Measurements from ENCODE around the gene AGAP6.
A peak's percentile ranks its signal among the peaks of the same experiment; 100 is the strongest.
"Not testable (repeated sequence)": the region's sequence is repeated elsewhere in the genome, so short reads cannot be mapped to it uniquely, and the experiment has no call there.

AGAP6 gene

DNA sequence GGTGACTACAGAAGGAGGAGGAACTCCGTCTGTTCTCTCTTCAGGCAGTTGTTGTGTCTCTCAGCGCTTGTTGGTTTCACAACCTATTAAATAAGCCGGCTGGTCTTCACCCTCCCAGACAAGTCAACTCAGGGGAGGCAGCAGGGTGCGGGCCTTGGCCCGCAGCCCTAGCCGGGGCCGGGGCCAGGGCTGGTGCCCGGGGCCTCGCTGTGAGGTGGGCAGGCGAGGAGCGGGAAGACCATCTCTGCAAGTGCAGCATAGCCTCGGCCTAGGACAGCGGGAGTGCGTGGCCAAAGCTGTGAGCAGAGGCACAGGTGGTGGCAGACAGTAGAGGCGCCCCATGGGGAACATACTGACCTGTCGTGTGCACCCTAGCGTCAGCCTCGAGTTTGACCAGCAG is at the start of gene AGAP6:
AGAP6 (plus strand) TSS at position 31 of the 400 bp plus-strand sequence; CDS start at position 341, 310 bp downstream.
- not testable (repeated sequence) for DNase-seq

DNA sequence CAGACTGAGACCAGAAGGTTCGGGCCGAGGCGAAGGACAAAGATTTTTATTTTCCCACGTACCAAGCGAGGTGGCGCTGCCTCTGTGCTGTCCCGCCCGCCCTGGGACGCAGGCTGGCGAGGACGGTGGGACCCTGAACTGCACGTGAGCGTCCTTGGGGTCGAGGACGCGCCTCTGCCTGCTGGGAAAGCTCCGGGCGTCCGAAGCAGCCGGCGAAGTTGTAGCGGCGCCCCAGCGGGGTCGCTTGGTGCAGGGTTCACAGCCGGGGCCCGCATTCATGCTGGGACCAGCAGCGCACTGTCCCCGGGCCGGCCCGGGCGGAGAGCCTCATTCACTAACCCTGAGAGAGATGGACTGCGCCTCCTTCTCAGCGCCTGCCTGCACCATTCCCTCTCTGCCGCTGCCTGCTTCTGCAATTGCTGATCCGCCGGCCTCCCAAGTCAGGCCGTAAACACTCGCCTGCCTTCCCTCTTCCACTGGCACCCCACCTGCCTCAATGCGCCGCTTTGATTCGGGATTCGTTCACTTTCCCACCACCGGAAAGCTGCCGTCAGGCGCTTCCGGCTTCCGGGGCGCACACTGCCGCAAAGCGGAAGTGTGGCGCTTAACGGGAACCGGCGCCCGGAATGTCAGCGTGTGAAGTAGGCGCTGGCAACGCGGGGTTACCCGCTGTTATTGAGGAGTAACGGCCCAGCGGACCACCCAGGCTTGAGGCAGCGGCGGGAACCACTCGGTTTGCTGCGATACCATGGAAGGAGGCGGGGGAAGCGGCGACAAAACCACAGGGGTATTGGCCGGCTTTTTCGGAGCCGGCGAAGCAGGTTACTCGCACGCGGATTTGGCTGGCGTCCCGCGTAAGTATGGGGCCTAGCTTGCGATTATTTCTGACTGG is 46.5 kb upstream of the AGAP6 start, which contains the start of the genes PARG and TIMM23B:
PARG (minus strand) TSS at position 581 of the 892 bp plus-strand sequence; CDS start at position 279, 302 bp downstream.
TIMM23B (plus strand) TSS at position 607 of the 892 bp plus-strand sequence; CDS start at position 749, 142 bp downstream.
- DNase-seq = peak; percentile 92

DNA sequence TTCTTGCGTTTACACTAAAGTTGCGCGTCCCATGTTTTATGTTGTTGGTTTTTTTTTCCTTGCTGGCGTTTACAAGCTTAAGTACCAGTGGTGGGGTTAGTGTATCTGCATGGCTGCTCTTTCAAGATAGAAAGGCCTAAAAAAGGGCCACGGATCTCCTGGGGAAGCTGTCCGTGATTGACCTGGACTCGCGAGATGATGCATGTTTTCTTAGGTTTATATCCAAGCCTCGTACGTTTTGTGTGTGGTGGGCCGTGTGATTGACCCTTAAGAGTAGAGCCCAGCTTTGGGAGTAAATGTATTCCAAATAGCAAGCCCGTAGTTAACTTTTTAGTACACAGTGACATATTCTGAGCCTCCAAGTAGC is 45.9 kb upstream of the AGAP6 start:
- peak; percentile 20 for DNase-seq

DNA sequence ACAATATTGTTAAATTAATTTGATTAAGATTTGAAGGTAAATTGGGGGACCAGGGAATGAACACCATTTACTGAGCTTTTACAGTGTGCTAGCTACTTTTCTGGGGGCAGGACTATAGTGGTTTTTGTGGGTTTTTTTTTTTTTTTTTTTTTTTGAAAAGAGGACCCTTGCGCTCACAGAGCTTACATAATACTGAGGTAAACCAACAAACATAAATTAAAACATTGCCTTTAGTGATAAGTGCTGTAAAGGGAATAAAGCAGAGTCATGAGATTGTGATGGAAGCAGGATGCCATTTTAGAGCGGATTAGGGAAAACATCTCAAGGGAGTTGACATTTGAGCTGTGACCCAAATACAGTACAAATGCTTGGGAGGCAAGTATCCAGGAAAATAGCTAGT is 44.6 kb upstream of the AGAP6 start:
- peak; percentile 63 for DNase-seq

DNA sequence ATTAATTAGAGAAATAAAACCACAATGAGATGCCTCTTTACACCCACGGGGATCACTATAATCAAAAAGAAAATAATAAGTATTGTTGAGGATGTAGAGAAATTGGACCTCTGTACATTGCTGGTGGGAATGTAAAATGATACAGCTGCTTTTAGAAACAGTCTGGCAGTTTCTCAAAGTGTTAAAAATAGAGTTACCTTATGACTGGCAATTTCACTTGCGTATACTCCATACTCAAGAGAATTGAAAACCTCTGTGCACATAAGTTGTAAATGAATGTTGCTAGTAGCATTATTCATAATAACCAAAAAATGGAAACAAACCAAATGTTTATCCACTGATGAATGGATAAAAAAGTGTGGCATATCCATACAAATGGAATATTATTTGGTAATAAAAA is 40.1 kb upstream of the AGAP6 start:
- not testable (repeated sequence) for DNase-seq

DNA sequence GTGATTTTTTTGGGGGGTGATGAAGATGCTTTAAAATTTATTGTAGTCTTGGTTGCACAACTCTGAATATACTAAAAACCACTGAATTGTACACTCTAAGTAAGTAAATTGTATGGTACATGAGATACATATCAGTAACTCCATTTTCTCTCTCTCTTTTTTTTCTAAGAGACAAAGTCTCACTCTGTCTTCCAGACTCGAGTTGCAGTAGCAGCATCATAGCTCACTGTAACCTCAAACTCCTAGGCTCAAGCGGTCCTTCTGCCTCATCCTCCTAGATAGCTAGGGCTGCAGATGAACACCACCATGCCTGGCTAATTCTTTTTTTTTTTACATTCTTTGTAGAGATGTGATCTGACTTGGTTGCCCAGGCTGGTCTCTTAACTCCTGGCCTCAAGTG is 39.5 kb upstream of the AGAP6 start:
- DNase-seq = not testable (repeated sequence)

DNA sequence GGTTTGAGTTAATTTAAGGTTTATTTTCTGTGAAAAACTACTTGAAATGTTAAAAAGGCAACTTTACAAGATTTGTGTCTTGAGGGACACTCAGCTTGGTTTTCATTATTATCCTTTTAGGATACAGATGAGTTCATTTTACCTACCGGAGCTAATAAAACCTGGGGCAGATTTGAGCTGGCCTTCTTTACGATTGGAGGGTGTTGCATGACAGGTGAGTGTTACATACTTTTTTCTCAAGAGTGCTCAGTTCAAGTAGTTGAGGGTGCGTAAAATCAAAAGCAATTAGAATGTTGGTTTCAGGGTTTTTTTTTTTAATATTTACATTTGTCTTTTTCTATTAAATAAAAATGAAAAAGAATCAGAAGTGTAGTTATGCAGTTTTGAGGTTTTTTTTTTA is 36.2 kb upstream of the AGAP6 start:
- DNase-seq = not testable (repeated sequence)

DNA sequence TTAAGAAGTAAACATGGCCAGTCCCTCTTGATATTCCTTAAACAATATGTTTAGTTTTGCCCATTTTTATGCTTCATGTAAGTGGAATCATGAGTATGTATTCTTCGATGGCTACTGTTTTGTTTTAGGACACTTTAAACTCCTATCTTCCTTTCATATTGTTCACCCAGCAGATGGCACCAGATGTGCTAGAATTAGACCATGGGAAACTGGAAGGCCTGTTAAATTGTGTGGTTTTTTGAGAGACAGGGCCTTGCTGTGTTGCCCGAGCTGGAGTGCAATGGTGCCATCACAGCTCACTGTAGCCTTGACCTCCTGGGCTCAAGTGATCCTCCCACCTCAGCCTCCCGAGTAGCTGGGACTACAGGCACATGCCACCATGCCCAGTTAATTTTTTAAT is 35.1 kb upstream of the AGAP6 start:
- DNase-seq = peak; percentile 30

DNA sequence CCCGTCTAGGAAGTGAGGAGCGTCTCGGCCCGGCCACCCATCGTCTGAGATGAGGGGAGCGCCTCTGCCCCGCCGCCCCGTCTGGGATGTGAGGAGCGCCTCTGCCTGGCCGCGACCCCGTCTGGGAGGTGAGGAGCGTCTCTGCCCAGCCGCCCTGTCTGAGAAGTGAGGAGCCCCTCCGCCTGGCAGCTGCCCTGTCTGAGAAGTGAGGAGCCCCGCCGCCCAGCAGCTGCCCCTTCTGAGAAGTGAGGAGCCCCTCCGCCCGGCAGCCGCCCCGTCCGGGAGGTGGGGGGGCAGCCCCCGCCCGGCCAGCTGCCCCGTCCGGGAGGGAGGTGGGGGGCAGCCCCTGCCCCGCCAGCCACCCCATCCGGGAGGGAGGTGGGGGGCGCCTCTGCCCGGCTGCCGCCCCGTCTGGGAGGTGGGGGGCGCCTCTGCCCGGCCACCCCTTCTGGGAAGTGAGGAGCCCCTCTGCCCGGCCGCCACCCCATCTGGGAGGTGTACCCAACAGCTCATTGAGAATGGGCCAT is 17.8 kb upstream of the AGAP6 start:
- not testable (repeated sequence) for DNase-seq

DNA sequence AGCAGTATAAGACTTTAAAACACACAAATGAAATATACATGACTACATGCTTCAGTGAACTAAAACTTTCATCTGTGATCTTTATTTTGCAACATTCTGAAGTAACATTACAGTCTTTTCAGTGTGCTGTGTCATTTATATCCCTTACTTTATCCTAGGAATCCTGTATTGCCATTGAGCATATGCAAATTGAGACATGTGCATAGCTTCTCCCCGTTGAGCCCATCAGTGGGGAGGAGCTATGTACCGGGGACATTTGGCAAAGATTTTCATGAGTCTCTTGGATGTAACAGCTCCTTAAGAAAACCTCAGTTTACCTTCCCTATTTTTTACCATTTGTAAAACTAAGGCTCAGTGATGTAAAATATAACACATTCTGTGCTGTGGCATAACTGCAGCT is 16.7 kb upstream of the AGAP6 start:
- not testable (repeated sequence) for DNase-seq

DNA sequence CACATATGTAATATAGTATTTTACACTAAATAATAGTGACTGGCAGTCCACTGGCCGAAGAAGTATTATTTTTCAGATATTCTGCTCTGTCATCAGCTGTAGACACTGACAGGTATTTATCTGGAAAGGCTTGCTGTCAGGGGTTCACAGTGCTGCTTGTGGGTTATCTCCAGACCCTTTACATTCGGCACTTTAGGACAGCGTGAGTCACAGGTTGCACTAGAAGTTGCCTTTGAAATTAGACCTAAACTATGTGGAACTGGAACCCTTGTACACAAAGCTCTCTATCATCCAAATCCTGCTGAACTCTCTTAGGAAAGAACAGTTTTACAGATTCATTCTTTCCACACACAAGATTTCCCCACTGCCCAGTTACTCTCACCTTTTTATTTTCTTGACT is 16.1 kb upstream of the AGAP6 start:
- DNase-seq = not testable (repeated sequence)

DNA sequence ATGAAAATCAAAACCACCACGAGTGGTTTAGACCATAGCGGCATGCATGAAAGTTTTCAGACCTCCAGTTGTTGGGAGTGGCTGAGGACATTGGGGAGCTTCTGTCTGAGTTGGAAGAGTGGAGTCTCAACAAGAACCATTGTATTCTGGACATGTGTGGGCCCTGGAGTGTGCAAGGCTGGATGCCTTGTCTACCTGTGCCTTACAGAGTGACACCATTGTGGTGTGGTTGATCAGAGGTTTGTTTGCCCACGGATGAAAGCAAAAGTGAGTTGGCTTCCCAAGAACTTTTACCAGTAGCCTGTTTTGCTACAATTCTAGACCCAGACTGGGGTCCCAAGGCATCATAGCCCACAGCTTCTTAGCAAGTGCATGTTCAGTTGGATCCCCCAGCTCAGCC is 10.4 kb upstream of the AGAP6 start:
- DNase-seq = not testable (repeated sequence)

DNA sequence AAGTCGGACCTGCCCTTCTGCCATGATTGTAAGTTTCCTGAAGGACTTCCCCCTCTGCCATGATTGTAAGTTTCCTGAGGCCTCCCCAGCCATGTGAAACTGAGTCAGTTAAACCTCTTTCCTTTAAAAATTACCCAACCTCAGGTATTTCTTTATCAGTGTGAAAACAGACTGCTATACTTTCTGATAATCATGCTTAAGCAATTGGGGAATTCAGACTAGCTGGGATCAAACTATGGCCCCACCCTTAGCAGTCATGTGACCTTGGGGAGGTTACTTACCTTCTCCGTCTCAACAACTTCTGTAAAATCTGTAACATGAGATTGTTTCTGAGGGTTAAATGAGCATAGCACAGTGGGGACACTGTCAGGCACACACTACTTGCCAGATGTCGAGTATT is 999 bp upstream of the AGAP6 start:
- DNase-seq = not testable (repeated sequence)

DNA sequence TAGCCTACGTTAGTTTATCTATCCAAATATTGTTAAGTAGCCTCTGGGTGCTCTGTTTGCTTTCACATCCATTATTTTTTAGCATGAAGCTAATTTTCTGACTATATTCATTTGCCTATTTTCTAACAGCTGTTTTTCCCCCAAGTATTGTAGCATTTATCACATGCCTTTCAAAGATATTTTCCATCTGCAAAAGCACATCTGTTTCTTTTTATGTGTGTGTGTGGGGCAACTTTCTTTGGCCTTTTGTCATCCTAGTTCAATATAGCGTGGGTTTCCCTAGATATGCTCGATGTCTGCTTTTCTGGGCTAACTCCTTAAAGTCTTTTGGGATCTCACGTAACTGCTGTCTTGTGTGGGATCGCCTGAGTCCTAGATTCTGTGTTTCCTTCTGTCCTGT is 7.1 kb downstream of the AGAP6 start:
- not testable (repeated sequence) for DNase-seq

DNA sequence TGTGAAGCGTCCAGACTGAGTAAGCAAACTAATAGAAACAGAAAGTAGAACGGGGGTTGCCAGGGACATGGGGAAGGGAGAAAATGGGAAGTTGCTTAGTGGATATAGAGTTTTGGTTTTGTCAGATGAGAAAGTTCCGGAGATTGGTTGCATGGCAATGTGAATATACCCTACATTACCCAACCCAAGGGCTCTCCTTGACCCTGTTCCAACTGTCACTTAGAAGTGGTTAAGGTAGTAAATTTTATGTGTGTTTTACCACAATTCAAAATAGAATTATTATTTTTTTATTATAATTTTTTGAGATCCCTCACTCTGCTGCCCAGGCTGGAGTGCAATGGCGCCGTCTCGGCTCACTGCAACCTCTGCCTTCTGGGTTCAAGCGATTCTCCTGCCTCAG is 25.8 kb downstream of the AGAP6 start:
- peak; percentile 13 for DNase-seq

DNA sequence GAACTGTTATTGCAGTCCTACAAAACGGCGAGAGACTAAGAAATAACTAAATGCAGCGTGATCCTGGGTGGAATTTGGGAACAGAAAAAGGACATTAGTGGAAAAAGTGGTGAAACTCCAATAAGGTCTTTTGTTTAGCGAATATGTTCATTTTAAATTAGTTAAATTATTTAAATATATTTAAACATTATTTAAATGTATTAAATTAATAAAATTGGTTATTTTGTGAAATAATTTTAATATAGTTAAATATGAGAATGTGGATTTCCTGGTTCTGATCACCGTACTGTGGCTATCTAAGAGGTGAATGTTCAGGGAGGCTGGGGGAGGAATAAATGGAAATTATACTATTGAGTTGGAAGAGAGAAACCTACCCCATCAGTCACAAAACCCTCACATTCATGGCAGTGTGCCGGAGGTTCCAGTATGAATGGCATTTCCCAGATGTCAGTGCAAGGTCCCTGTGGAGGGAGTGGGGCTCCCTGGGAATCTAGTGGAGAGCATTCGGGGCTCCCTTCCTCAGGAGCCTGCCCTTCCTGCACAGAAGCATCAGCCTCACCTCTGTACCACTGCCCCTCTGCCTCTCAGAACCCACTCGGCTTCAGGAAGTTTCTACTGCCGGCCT is 27.5 kb downstream of the AGAP6 start:
- DNase-seq = not testable (repeated sequence)

DNA sequence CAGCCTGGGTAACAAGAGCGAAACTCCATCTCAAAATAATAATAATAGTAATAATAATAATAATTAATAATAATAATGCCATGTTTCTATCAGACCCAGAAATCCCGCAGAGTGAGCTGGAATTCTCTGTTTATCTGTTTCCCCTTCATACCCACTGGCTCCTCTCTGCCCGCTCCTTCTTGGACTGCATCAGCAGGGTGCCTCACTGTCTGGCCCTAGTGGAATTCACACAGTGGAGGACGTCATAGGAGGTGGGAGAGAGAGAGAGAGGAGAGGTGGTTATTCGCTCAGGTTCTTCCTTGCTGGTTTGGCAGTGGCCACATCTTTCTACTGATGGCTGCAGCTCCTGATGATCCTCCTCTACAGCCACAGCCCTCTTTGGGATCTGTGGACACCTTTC is 28.7 kb downstream of the AGAP6 start:
- DNase-seq = not testable (repeated sequence)

DNA sequence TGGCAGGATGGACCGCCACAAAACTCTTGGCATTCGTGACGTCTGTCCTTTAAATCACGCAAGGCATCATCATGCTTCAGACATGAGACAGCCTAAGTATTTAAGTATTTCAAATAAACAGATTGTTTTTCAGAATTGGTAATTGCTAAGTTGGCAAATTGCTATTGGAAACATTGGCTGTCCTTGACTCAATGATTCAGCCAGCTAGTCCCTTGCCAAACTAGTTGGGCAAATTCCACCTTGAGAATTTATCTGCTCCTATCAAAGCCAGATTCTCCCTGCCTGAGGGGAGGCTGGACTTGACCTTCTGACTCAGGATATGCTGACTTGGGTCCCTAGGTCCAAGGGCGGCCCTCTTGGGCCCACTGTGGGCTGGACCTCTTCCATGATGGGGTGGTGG is 29.4 kb downstream of the AGAP6 start:
- not testable (repeated sequence) for DNase-seq

DNA sequence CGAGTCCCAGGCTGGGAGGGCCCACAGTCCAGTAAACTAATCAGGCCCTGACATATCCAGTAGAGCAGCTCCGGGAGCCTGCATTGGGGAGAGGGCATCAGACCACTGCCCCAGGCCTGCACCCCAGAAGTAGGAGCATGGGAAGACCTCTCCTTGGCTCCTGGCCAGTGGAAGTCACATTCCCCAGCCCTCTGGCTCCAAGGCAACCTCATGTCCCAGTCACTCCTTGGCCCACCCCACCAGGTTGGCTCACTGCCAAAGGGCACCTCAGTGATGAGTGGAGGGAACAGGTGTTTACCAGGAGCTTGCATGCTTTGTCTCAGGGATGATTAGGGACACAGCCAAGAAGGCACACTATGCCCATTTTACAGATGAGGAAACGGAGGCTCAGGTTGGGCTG is 31.1 kb downstream of the AGAP6 start:
- not testable (repeated sequence) for DNase-seq

DNA sequence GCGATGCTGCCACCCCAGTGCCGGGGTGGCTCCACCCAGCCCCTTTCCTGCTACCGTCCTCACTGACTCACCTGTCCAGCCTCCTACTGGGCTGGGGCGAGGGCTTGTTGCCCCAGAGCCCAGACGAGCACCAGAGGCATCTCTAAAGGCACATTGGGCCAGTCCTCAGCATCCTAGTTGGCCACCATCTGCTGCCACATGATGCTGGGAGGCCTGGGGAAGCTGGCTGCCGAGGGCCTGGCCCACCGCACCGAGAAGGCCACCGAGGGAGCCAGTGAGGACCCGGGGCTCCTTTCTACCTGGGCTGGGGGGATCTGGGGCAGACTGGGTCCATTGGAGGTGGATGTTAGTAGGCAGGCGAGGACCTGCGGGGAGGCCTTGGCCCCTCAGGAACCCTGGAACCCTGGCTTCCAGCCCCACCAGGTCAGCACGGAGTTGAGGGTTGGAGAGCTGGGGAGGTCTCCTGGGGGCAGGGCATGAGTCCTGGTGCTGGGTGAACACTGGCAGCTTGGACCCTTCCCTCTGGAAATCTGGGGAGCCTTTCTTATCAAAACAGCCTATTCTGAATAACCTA is 32.3 kb downstream of the AGAP6 start:
- DNase-seq = not testable (repeated sequence)

DNA sequence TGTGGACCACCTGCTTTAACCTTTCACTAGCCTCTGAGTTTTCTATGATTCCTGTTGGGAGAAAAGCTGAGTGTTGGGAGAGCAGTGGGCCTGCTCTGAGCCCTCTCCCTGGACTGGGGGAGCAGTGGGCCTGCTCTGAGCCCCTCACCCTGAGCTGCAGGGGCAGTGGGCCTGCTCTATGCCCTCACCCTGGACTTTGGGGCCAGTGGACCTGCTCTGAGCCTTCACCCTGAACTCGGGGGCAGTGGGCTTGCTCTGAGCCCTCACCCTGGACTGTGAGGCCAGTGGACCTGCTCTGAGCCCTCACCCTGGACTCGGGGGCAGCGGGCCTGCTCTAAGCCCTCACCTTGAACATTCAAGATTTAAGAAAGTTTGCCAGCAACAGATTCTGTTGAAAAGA is 33.4 kb downstream of the AGAP6 start:
- no peak for DNase-seq

DNA sequence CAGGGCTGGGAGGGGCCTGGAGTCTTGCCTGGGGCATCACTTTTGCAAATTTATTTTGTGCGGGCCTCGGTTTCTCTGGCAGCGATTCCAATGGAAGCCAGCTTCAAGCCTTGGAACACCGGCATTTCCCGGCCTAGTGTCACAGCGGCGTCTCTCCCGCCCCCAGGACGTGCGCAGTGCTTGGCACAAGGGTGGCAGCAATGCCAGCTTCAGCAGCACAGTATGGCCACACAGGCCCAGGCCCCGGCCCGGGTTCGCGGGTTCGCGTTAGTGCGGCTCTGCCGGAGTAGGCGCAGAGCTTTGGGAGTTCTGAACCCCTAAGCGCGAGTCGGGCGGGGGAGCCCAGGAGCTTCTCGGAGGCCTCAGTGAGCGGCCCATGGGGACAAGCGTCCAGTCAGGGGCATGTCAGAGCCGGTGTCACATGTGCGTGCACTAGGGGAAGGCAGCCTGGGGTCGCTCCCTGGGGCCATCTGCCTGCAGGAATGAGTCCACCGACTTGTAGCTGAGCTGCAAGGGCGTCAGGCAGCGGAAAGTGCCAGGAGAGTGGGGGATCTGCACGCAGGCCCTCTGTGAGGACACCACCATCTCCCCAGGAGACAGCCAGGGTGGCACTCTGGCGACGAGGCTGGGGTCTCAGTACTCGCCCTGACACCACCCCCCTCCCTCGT is 36.6 kb downstream of the AGAP6 start:
- DNase-seq = not testable (repeated sequence)

DNA sequence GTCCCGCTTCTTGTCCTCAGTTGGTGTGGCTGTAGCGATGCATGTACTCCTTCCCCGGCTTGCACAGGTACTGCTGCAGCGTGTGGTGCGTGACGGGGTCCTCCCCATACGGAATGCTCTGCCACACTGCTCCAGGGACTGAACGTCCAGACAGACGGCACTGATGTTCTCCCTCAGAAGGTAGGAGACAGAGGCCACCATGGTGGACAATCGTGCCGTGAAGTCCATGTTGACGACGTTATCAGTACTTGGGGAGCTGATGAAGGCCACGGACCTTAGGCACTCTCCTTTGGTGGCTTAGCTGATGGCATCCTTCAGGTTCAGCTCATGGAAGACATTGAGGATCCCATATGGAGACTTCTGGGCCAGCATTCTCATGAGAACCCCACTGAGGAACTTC is 37.4 kb downstream of the AGAP6 start:
- DNase-seq = no peak
